Activated CD8-positive, alpha-beta memory T cell treated with anti-CD3 and anti-CD28 coated beads, Interleukin-2, amount 50 U/mL, for 24 hours (primary cell): ENCODE results near the gene DYNLRB2.

Experiments used
- DNase-seq: peaks from one replicate; pipeline ENCODE4 v3.0.0-alpha.2; 2020; ENCODE audit errors: extremely low read depth

Gene DYNLRB2

GRCh38 chr16:80552277-80552676 is 11.5 kb downstream of the DYNLRB2 start:
- no peak for DNase-seq

DNA sequence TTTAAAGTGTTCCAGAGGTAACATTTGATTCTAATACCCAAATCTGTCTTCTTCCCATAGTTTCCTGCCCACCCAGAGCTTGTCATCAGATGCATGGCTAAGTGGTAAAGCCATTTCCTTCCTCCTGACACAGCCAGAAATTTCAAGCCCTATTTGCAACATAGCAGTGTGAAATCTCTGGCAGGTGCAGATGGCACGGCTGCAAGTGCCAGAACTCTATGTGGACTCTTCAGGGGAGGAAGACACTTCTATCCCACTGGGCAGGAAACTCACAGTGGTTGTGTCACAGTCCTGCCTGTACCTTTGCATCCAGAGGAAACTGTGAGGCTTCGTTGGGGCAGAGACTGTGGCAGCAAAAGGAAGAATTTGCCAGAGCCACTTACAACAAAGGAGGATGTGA is 13.2 kb downstream of the DYNLRB2 start:
- no peak for DNase-seq

GRCh38 chr16:80556481-80556880 is 15.7 kb downstream of the DYNLRB2 start:
- no peak for DNase-seq

- no peak for DNase-seq
Observed at GRCh38 chr16:80557037-80557436, 16.2 kb downstream of the DYNLRB2 start.

- no peak for DNase-seq
Observed at GRCh38 chr16:80559369-80559768, 18.6 kb downstream of the DYNLRB2 start.

- DNase-seq: no peak
Observed at GRCh38 chr16:80563066-80563465, 22.3 kb downstream of the DYNLRB2 start.

GRCh38 chr16:80564394-80564793 is 23.6 kb downstream of the DYNLRB2 start:
- DNase-seq: no peak

DNA sequence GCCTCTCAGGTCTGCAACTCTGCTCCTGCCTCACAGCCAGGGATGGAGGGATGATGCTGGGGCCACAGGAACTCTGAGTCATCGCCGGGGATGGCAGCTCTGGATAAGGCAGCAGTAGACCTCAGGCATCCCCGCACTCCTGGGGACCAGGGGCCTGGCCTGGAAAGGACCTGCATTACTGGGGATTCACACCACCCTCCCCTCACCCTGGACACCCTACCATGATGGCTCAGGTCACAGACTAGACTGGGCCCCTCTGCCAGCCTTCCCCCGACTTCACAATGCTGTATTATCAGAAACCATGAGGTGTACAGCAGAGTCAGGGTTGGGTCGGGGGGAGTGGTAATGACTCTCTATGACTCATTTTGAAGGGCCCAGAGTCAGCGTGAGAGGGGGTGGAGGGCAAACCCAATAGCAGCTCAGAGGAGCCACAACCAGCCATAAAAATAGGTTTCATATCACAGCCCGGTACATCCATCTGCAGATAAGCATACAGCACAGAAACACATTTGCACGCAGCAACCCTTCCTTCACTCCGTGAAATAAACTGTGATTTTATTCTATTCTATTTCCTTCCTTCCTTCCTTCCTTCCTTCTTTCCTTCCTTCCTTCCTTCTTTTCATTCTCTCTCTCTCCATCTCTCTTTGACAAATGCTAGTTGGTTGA is 28.8 kb downstream of the DYNLRB2 start:
- peak; percentile 60 for DNase-seq

GRCh38 chr16:80570106-80570478 is 29.3 kb downstream of the DYNLRB2 start:
- no peak for DNase-seq

GRCh38 chr16:80573700-80574120 is 32.9 kb downstream of the DYNLRB2 start:
- DNase-seq: no peak

DNA sequence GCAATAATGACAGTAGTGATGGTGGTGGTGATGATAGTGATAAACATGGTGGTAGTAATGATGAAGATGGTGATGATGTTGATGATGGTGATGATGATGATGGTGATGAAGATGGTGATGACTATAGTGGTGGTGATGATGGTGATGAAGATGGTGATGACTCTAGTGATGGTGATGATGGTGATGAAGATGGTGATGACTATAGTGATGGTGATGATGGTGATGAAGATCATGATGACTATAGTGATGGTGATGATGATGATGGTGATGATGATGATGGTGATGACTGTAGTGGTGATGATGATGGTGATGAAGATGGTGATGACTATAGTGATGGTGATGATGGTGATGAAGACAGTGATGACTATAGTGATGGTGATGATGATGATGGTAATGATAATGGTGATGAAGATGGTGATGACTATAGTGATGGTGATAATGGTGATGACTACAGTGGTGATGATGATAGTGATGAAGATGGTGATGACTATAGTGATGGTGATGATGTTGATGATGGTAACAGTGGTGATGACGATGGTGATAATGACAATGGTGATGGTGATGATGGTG is 35.6 kb downstream of the DYNLRB2 start:
- DNase-seq: no peak

- DNase-seq: no peak
Observed at GRCh38 chr16:80577485-80578280, 36.9 kb downstream of the DYNLRB2 start.

DNA sequence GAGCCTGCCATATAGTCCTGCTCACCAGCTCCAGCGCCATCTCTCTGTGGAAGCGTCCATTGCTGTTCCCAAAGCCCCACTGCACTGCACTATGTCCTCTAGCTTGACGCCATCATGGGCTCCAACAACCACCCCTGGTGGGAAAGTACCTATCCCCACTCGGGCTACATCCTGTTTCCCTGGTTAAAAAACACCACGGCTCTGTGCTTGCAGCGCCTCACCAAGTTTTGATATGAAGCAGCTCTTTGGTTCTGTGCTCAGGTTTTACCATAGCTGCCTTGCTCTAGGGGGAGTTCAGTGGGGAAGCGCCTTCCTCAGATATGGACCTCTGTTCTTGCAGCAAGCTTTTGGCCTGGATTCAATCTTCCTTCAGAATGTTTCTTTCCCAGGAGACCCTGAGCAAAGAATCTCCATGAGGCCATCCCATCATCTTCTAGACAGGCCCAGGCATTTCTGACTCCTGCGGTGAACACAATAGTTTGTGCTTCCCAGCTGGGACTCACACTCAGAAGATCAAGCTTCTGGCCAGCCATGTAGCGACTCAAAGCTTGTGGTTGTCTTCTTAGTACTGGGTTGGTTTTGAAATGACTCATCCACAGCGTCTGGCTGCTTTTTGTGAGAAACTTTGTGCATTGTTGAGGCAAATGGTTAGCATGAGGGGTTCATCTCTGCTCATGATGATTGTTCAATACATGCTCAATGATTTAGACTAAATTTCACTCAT is 39.5 kb downstream of the DYNLRB2 start:
- DNase-seq: peak; percentile 39

DNA sequence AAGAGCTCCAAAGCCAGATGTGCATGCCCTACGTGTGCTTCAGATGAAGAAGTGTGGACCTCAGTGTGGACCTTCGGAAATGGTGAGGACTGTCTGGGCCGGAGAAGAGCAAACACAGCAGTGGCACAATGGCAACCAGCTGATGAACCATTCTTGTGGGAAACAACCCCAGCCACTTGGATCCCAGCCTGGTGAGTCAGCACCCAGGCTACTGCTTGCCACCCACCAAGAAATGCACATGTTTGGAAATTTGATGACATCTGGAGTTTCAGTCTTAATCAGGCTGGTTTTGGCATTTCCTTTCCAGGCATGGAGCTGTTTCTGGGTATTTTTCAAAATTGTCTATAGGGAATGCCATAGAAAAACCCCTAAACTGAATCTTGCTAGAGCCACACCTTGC is 42.7 kb downstream of the DYNLRB2 start:
- DNase-seq: no peak

- no peak for DNase-seq
Observed at GRCh38 chr16:80585764-80586163, 45.0 kb downstream of the DYNLRB2 start.

- DNase-seq: no peak
Observed at GRCh38 chr16:80586476-80586875, 45.7 kb downstream of the DYNLRB2 start.

- DNase-seq: no peak
Observed at GRCh38 chr16:80587071-80587470, 46.3 kb downstream of the DYNLRB2 start.

GRCh38 chr16:80591071-80591915 is 50.5 kb downstream of the DYNLRB2 start:
- DNase-seq: no peak

GRCh38 chr16:80592273-80592672 is 51.5 kb downstream of the DYNLRB2 start:
- no peak for DNase-seq

GRCh38 chr16:80594756-80595155 is 54.0 kb downstream of the DYNLRB2 start:
- DNase-seq: no peak

- no peak for DNase-seq
Observed at GRCh38 chr16:80596507-80597207, 55.9 kb downstream of the DYNLRB2 start.
